ENCODE measurements around the gene CEP131.

Gene CEP131

DNA sequence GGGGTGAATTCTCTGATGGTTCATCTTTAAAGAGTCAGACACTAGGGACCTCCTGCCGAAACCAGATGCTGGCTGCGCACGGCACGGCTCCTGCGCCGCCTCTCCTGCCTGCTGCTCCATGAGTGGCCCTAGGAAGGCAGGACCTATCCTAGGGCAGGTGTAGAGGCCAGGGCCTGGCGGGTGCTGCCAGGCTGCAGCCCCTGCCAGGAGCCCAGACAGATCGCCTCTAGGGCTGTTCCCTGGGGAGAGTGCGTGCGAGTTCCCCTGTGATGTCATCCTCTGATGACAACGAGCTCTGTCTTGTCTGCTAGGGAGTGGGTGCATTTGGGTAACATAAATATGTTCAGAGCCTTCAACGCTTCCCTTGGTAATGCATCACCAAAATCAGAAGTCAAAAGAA lies 48.5 kb upstream of the CEP131 start (continued):
- TF ChIP-seq, protein P1, sequence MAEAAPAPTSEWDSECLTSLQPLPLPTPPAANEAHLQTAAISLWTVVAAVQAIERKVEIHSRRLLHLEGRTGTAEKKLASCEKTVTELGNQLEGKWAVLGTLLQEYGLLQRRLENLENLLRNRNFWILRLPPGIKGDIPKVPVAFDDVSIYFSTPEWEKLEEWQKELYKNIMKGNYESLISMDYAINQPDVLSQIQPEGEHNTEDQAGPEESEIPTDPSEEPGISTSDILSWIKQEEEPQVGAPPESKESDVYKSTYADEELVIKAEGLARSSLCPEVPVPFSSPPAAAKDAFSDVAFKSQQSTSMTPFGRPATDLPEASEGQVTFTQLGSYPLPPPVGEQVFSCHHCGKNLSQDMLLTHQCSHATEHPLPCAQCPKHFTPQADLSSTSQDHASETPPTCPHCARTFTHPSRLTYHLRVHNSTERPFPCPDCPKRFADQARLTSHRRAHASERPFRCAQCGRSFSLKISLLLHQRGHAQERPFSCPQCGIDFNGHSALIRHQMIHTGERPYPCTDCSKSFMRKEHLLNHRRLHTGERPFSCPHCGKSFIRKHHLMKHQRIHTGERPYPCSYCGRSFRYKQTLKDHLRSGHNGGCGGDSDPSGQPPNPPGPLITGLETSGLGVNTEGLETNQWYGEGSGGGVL (tag by site-specific recombination; IDR thresholded peaks at IDR 0.05): no peak
- TF ChIP-seq, protein P2, sequence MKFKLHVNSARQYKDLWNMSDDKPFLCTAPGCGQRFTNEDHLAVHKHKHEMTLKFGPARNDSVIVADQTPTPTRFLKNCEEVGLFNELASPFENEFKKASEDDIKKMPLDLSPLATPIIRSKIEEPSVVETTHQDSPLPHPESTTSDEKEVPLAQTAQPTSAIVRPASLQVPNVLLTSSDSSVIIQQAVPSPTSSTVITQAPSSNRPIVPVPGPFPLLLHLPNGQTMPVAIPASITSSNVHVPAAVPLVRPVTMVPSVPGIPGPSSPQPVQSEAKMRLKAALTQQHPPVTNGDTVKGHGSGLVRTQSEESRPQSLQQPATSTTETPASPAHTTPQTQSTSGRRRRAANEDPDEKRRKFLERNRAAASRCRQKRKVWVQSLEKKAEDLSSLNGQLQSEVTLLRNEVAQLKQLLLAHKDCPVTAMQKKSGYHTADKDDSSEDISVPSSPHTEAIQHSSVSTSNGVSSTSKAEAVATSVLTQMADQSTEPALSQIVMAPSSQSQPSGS (tag by site-specific recombination; IDR thresholded peaks at IDR 0.05; ENCODE audit: low read depth): no peak
- TF ChIP-seq, protein P3, sequence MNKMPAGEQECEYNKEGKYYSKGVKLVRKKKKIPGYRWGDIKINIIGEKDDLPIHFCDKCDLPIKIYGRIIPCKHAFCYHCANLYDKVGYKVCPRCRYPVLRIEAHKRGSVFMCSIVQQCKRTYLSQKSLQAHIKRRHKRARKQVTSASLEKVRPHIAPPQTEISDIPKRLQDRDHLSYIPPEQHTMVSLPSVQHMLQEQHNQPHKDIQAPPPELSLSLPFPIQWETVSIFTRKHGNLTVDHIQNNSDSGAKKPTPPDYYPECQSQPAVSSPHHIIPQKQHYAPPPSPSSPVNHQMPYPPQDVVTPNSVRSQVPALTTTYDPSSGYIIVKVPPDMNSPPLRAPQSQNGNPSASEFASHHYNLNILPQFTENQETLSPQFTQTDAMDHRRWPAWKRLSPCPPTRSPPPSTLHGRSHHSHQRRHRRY (tag by site-specific recombination; IDR thresholded peaks at IDR 0.05): no peak

DNA sequence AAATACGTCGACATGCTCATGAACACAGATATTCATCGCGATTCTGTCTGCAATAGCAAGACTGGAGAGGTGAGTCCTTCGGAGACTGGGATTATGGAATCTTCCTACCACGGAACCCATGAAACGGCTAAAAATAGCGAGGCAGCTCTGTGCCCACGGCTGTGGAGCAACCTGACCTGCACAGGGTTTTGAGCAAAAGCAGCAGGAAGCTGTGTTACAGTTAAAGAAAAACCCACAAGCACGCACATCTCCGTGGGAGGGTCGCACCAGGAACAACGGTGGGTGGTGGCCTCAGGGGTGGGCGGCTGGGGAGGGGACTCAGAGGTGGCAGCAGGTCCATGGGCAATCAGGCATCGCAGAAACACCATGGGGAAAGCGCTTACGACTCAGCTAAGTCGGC lies 47.5 kb upstream of the CEP131 start:
- TF ChIP-seq ZIC2 (tag by site-specific recombination; IDR thresholded peaks at IDR 0.05) (peak; percentile 51), ZXDB (tag by site-specific recombination; IDR thresholded peaks at IDR 0.05) (no peak), ZFHX2 (tag by site-specific recombination; conservative IDR thresholded peaks at IDR 0.05) (peak; percentile 71), ZNF169 (tag by site-specific recombination; IDR thresholded peaks at IDR 0.05) (no peak), EGR2 (tag by site-specific recombination; IDR thresholded peaks at IDR 0.05; ENCODE audit: low read depth) (peak; percentile 79; the same call in 1 of the 2 replicates), ZNF843 (tag by site-specific recombination; IDR thresholded peaks at IDR 0.05) (no peak)
- Histone ChIP-seq H3K27ac (ENCODE audit: extremely low read depth, low read depth, low read length) (no peak overlapping the region), H3K9me3 (ENCODE audit: control insufficient read depth, insufficient read depth, low read depth, low read length) (no peaks in the 10 kb centered on the region), H3K36me3 (ENCODE audit: control insufficient read depth in 2 of 2, insufficient read depth in 1 of 2, low read length in 2 of 2) (peaks cover 22 to 89% of the 10 kb centered on the region in 2 experiments), H3K4me1 (ENCODE audit: control insufficient read depth, insufficient read depth, low read length) (no peaks in the 10 kb centered on the region), H3K4me3 (ENCODE audit: low read depth, low read length) (no peak overlapping the region)
- ChIA-PET CTCF (interaction anchor here (1.5 kb wide), 1 partner anchor 22 kb away, joined by 4 read pairs; no protein-coding TSS in a partner anchor), POLR2A (no interaction called here)

DNA sequence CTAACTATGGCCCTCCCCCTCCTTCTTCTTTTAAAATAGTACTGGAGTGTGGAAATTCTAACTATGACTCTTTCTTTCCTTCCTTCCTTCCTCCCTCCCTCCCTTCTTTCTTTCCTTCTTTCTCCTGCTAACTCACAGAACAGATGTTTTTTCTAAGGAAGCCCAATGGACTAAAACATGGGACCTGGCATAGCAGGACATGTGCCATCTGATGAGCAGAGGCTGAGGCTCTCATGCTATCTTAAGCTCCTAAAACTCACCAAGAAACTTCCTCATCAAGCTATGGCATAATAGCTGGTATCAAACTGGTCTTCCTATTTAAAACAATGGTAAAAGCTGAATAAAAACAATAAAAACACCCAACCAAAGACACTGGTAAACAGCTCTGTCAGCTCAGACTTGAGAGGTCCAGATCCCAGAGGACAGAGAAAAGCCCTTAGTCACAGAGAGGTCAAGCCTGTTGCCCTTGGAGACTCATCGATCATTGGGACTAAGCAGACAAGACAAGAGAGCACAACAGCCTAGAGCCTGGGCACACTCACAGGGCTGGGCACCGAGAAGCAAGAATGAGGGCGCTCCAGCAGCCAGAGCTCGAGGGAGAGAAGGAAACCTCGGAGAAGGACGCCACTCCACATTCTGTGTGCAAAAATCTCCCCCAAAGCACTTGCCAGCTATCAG lies 44.8 kb upstream of the CEP131 start:
- no peak overlapping the region for H3K27ac ChIP-seq (ENCODE audit: extremely low read depth, low read depth, low read length)
- no peaks in the 10 kb centered on the region for H3K4me1 ChIP-seq (ENCODE audit: control insufficient read depth, insufficient read depth, low read length)
- ChIA-PET CTCF (interaction anchor here (0.6 to 0.9 kb wide), 4 partner anchors 11 to 23 kb away, joined by 3 to 4 read pairs (median 4); no protein-coding TSS in a partner anchor), POLR2A (no interaction called here)
- peaks cover 22 to 86% of the 10 kb centered on the region in 2 experiments for H3K36me3 ChIP-seq (ENCODE audit: control insufficient read depth in 2 of 2, insufficient read depth in 1 of 2, low read length in 2 of 2)
- no peaks in the 10 kb centered on the region for H3K9me3 ChIP-seq (ENCODE audit: control insufficient read depth, insufficient read depth, low read depth, low read length)
- peak; percentile 39; the same call in 1 of the 2 replicates for TF ChIP-seq ZNF366 (tag by site-specific recombination; conservative IDR thresholded peaks at IDR 0.05)
- TF ChIP-seq ZNF155 (tag by site-specific recombination; IDR thresholded peaks at IDR 0.05): no peak
- no peak overlapping the region for H3K4me3 ChIP-seq (ENCODE audit: low read depth, low read length)

DNA sequence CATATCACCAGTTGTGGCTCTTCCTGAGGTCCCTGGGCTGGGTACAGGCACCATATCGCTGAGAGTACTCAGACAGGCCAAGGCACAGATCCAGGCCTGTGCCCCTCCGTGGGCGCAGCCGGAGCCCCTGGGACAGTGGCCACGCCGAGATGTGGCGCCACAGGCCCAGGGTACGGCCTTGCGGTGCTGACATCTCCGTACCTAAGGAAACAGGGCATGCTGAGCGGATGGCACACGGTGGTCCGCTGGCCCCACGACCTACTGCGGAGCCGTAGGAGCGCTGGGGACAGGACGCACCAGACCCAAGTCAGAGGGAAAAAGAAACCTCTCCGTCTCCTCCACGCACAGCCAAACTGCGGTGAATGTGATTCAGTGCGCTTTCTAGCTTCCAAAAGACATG lies 42.8 kb upstream of the CEP131 start:
- H3K27ac ChIP-seq (ENCODE audit: extremely low read depth, low read depth, low read length): no peak overlapping the region
- TF ChIP-seq SALL2 (tag by site-specific recombination; IDR thresholded peaks at IDR 0.05; ENCODE audit: borderline replicate concordance) (no peak), ZNF266 (tag by site-specific recombination; IDR thresholded peaks at IDR 0.05; ENCODE audit: low read depth) (no peak)
- TF ChIP-seq, protein P4, sequence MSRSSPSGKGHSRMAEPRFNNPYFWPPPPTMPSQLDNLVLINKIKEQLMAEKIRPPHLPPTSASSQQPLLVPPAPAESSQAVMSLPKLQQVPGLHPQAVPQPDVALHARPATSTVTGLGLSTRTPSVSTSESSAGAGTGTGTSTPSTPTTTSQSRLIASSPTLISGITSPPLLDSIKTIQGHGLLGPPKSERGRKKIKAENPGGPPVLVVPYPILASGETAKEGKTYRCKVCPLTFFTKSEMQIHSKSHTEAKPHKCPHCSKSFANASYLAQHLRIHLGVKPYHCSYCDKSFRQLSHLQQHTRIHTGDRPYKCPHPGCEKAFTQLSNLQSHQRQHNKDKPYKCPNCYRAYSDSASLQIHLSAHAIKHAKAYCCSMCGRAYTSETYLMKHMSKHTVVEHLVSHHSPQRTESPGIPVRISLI (tag by site-specific recombination; IDR thresholded peaks at IDR 0.05): no peak
- TF ChIP-seq, protein P5, sequence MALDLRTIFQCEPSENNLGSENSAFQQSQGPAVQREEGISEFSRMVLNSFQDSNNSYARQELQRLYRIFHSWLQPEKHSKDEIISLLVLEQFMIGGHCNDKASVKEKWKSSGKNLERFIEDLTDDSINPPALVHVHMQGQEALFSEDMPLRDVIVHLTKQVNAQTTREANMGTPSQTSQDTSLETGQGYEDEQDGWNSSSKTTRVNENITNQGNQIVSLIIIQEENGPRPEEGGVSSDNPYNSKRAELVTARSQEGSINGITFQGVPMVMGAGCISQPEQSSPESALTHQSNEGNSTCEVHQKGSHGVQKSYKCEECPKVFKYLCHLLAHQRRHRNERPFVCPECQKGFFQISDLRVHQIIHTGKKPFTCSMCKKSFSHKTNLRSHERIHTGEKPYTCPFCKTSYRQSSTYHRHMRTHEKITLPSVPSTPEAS (tag by site-specific recombination; IDR thresholded peaks at IDR 0.05): no peak
- TF ChIP-seq, protein P6, sequence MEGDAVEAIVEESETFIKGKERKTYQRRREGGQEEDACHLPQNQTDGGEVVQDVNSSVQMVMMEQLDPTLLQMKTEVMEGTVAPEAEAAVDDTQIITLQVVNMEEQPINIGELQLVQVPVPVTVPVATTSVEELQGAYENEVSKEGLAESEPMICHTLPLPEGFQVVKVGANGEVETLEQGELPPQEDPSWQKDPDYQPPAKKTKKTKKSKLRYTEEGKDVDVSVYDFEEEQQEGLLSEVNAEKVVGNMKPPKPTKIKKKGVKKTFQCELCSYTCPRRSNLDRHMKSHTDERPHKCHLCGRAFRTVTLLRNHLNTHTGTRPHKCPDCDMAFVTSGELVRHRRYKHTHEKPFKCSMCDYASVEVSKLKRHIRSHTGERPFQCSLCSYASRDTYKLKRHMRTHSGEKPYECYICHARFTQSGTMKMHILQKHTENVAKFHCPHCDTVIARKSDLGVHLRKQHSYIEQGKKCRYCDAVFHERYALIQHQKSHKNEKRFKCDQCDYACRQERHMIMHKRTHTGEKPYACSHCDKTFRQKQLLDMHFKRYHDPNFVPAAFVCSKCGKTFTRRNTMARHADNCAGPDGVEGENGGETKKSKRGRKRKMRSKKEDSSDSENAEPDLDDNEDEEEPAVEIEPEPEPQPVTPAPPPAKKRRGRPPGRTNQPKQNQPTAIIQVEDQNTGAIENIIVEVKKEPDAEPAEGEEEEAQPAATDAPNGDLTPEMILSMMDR (tag by site-specific recombination; IDR thresholded peaks at IDR 0.05): no peak
- no peaks in the 10 kb centered on the region for H3K9me3 ChIP-seq (ENCODE audit: control insufficient read depth, insufficient read depth, low read depth, low read length)
- H3K4me1 ChIP-seq (ENCODE audit: control insufficient read depth, insufficient read depth, low read length): no peaks in the 10 kb centered on the region
- ChIA-PET POLR2A (no interaction called here), CTCF (no interaction called here)
- peaks cover 22 to 91% of the 10 kb centered on the region in 2 experiments for H3K36me3 ChIP-seq (ENCODE audit: control insufficient read depth in 2 of 2, insufficient read depth in 1 of 2, low read length in 2 of 2)
- no peak overlapping the region for H3K4me3 ChIP-seq (ENCODE audit: low read depth, low read length)
